NCI-H2227 treated with DMSO at 0.1 percent for 48 hours (cell line): ENCODE measurements around the gene PSMB3.
"Not testable (repeated sequence)": the region's sequence is repeated elsewhere in the genome, so short reads cannot be mapped to it uniquely, and the experiment has no call there.

Source experiments
- DNase-seq: peaks from one replicate; lab custom pipeline; 2025; lab: John Stamatoyannopoulos, UW

PSMB3 gene

DNA sequence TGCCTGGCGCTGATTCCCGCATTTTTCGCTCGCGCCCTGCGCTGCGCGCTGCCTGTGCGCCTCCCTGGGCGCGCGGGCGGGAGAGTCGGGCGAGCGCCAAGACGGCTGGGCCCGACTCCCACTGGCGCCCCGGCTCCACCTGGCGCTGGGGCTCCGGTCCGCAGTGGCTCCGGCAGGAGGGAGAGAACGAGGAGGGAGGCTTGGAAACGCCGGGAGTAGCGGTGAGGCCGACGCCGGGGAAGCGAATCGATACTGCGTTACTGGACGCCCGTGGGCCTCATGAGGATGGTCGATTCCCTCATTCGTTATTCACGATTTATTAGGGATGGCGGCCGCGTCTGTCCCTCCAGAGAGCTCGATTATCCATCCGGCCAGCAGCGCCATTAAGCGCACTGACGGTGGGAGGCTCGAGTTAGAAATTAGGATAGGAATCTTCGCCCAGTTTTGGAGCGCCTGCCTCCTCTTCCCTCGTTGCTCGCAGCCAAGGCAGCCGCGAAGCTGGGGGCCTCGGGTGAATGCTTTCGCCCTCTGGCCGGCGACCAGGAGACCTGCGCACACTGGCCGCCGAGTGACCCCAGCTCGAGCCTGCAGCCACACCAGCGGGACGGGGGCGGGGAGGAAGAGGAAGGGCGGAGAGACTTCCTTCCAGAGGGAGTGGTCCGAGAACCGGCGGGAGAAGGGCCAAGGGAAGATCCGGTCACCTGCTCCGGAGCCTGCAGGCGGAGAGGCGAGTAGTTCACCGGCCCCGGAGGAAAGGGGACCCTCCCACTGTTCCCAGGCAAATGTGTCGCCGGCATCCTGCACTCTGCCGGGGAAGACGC lies 3.1 kb upstream of the PSMB3 start:
- peak; percentile 14 for DNase-seq

- DNase-seq: no peak
These were observed 2.6 kb upstream of the PSMB3 start for GRCh38 chr17:38750044-38750311.

DNA sequence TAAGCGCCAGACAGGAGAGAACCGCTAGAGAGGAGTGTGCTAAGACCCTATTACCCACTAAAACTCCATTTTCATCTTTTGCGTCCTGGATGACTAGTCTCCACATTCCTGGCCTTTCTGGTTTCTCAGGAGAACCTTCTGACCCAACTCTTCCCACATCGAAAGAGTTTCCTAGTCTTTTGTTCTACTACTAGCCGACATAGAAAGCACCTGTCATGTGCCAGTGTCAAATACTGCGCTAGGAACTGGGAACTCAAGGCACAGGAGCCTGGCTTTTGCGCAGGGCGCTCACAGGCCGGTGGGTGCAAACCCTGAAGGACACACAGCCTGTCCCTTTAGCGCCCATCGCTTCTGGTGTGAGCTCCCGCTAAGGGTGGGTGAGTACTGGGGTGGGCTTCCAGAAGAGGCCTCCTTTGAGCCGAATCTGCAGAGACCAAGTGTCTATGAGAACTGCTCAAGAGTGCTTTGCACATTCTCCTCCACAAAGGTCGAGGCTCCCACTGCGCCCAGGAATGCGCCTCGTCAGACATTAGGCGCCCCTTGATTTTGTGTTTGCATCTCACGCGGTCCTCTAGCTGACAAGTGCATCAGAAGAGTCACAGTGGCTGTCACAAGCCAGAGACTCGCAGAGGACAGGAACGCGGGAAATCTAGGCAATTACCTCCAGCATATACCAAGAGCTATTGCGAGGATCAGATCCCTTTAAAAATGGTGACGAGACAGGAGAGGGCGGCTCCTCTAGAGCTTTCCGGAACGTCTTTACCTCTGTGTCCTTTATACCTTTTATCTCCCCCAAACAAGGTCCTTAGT lies 2.0 kb upstream of the PSMB3 start:
- peak; percentile 37 for DNase-seq

DNA sequence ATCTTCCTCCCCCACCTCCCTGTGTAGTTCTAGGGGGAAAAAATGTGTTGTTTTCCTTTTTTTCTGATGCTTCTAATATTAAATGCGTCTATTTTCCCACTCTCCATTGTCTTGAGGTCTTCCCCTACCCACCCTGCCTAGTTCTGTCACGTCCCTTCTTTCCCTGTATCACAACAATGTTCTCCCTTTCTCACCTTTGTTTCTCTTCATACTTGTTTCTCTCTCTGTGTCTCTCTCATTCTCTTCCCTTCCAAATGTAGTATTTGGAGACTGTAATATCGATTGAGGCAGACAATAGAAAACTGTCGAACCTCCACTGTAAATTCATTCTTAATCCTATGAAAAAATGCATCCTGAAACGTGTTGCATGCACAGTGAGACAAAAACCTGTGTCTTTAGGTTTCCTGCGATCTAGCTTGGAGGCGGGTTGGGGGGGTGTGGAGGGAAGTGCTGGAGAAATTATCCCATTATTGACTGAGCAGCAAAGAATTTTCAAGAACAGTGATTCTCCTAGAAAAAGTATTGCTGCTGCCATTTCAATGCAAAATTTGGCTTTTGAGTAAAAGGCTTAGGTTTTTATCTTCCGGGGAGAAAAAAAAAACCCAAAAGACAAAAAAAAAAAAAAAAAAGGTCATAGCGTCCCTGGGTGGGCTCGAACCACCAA lies 1.3 kb upstream of the PSMB3 start:
- peak; percentile 88 for DNase-seq

DNA sequence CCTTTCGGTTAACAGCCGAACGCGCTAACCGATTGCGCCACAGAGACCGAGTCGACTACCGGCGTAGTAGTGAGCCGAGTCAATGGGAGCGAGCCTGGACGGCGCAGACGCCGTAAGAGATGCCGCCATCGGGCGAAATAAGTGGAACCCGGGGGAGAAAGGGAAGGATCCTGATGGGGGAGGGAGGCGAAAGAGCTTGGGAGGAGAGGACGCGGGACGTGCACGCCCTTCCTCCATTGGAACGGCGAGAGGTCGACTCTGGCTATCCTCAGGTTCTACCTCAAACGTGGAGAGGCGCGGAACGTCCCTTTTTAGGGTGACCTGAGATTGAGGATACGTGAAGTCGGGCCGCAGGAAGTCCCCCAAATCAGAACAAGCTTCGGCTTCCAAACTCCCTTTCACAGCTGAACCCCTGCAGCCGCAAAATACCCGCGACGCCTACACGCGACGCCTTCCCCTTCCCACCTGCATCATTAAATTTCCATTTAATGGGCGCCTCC lies 683 bp upstream of the PSMB3 start:
- peak; percentile 91 for DNase-seq

DNA sequence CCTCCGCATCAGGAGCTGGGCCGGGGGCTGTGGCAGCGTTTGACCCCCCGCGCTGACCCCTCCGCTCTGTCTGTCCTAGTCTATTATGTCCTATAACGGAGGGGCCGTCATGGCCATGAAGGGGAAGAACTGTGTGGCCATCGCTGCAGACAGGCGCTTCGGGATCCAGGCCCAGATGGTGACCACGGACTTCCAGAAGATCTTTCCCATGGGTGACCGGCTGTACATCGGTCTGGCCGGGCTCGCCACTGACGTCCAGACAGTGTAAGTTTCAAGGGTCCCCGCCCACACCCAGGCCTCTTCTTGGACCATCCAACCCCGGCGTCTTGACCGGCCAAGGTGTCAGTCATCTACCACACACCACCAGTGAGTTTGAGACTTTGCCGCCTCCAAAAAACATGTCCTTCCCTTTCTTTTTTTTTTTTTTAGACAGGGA lies 548 bp downstream of the PSMB3 start:
- no peak for DNase-seq

DNA sequence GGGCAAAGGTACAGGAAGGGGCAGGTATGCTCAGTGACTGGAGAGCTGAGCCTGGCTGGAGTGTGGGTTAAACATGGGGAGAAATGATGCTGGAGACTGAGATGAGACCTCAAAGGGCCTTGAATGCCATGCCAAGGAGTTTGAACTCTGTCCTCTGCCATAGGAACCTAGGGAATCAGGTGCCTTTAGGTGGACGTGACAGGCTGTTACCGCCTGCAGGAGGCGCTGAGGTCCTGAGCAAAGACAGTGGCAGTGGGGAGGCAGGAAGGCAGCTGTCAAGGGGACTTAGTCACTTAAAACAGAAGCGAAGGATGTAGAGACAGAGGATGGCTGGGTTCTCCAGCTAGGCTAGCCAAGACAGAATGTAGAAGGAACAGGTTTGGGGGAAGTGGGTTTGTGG lies 9.1 kb downstream of the PSMB3 start:
- DNase-seq: no peak

DNA sequence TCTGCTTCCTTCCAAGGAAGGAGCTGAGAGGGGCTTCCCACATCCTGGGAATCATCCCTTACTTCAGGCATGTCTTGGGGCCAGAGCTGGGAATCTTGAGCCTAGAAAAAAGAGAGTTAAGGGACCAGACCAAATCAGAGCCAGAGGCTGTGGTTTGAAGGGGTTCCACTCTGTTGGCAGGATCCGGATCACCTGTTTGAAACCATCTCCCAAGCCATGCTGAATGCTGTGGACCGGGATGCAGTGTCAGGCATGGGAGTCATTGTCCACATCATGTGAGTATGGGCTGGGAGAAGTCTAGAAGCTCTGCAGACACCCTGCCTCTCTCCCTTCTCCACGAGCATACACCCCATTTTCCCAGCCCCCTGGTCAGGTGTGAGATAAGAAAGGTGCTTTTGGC lies 9.7 kb downstream of the PSMB3 start:
- DNase-seq: no peak

DNA sequence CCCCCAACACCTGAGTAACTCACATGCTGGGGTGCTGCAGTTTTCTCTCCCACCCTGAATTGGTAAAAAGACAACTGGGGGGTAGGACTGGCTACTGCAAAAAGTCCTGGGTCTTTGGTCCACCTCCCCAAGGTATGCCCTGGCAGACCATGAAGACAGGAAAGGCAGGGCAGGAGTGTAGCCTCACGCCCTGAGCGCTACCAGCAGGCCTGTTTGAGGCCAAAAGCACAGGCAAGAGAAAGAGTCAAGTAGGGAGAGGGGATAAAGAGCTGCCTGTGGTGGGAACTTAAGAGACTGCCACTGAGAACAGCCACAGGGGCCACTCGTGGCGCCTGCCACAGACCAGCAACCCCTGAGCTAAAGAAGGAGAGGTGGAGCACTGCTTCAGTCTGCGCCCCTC lies 13.8 kb downstream of the PSMB3 start:
- no peak for DNase-seq

DNA sequence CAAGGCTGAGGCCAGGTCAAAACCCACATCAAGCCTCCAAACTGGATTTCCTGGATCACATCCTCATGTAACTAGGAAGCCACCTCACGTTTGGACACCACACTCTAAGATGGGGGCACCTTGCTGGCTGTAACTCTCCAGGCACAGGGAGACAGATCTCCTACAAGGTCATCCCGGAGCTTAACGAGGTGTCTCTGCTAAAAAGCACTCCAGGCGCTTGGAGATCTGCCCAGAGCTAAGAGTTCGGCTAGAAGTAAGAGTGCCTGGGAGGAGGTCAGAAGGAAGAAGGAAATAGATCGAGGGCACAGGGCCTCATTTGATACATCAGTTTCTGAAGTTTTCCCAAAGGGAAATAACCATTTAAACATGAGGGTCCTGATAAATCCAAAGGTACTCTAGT lies 15.9 kb downstream of the PSMB3 start:
- no peak for DNase-seq

GRCh38 chr17:38773258-38773657 lies 20.7 kb downstream of the PSMB3 start:
- no peak for DNase-seq

GRCh38 chr17:38777641-38778250 lies 25.2 kb downstream of the PSMB3 start:
- no peak for DNase-seq

DNA sequence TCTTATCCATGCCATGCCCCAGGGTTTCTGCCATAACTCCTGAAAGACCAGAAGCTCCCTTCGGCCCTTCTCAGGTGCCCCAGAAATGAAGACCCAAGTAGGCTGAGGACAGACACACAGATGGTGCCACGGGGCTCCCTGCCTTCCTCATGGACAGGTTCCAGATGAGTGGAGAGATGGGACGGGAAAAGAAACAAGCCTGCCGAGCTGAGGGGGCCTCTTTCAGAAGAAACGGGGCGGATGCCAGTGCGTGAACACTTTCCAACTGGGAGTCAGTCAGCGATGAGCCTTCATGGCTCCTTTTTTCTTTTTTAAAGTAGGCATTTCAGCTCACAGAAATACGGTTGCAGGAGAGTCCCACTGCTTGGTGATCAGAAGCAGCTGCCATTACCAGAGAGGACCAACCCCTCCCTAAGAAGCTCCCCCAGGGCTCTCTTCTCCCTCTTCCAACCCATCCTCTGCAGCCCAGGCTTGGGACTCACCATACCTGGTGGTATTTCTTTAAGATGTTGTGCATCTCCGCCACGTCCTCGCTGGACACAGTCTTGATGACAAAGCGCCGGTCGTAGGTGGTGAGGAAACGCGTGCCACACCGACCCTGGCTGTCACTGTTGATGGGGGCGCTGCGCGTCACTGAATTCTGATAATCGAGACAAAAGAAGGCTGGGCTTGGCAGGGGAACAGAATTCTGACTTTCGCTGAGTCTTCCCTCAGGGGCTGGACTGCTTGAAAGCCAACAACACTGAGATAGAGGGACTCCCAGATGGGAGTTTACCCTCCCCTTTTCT lies 27.6 kb downstream of the PSMB3 start:
- DNase-seq: no peak

DNA sequence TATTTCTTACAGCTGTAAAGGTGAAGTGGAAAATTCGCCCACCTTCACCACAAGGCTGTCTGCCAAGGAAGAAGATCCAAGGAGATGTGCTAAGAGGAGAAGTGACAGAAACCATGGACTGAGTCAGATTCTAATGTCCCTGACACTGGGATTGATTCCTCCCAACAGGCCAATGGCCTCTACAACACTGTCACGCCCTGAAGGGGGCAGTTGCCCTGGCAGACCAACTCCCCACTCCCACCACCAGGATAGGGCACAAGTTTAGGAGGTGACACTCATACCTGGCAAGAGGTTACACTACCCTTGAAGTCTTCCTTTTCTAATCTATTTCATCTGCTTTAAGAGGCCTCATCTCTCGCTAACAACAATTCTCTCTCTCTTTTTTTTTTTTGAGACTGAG lies 30.7 kb downstream of the PSMB3 start:
- no peak for DNase-seq

GRCh38 chr17:38786372-38786771 lies 33.8 kb downstream of the PSMB3 start:
- DNase-seq: no peak

GRCh38 chr17:38787999-38788398 lies 35.5 kb downstream of the PSMB3 start:
- DNase-seq: not testable (repeated sequence)

GRCh38 chr17:38789185-38789584 lies 36.6 kb downstream of the PSMB3 start:
- DNase-seq: peak; percentile 46

DNA sequence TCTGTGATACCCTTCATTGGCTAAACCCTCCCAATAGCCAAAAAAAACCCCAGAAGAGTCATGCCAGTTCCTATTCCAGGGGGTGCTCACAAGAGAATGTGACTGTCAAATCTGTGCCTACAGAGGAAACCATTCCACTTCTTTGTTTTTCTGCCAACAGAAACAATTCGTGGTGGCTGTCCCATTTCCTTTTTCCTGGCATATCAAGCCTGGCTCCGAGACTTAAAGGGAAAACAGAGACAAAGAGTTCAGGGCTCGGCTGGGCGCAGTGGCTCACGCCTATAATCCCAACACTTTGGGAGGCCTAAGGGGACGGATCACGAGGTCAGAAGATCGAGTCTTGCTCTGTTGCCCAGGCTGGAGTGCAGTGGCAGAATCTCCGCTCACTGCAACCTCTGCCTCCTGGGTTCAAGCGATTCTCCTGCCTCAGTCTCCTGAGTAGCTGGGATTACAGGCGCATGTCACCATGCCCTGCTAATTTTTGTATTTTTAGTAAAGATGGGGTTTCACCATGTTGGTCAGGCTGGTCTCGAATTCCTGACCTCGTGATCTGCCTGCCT lies 37.7 kb downstream of the PSMB3 start:
- DNase-seq: not testable (repeated sequence)

- DNase-seq: no peak
These were observed 38.6 kb downstream of the PSMB3 start for GRCh38 chr17:38791162-38791561.

DNA sequence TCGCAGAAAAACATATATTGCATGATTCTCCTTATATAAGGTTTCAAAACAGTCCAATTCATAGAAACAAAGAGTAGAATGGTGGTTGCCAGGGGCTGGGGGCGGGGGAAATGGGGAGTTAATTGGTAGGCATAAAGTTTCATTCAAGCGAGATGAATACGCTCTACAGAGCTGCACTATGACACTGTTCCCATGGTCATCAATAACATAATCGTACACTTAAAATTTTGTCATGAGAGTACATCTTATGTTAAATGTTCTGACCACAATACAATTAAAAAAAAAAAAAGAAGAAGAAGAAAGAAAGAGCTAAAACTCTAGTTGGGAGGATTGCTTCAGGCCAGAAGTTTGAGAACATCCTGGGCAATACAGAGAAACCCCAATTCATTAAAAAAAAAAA lies 41.7 kb downstream of the PSMB3 start:
- DNase-seq: no peak

- no peak for DNase-seq
These were observed 44.1 kb downstream of the PSMB3 start for GRCh38 chr17:38796451-38797157.
